ENCODE results near the gene SCAPER. TPM values are rescaled to one million over a fixed set of nuclear protein-coding genes. Genes with fewer than 3 reads are reported as not detected.

The SCAPER gene
- 3.4 to 5.6 TPM (median 4.6 TPM) in 5 replicates for total RNA-seq (2022; extraction: Qiagen RNA extraction; ENCODE audit: low read depth)

GRCh38 chr15:76905013-76905839, at the start of gene SCAPER:
TSS of gene SCAPER (minus strand) at chr15:76905340. CDS start at chr15:76883817, 21,523 bp downstream.

GRCh38 chr15:76931397-76932134, 26.4 kb upstream of the SCAPER start, which contains the start of gene RCN2:
TSS of gene RCN2 (plus strand) at chr15:76931749. CDS start at chr15:76931842, 93 bp downstream.

GRCh38 chr15:76336254-76337058, 568.7 kb downstream of the SCAPER start, which contains the start of gene ISL2:
TSS of gene ISL2 (plus strand) at chr15:76336773. CDS start at chr15:76336884, 111 bp downstream.

GRCh38 chr15:76311100-76311953, 593.8 kb downstream of the SCAPER start, which contains the start of gene ETFA:
TSS of gene ETFA (minus strand) at chr15:76311469. CDS start at chr15:76311388, 81 bp downstream.

Other genes starting within 250 kb of the SCAPER start
- gene RCN2, start 26.4 kb upstream of the SCAPER start, total RNA-seq (2022; extraction: Qiagen RNA extraction; ENCODE audit: low read depth) = 52.0 to 71.6 TPM (median 60.0 TPM) in 5 replicates
- not detected in 5 replicates for gene PSTPIP1, start 89.8 kb upstream of the SCAPER start, total RNA-seq (2022; extraction: Qiagen RNA extraction; ENCODE audit: low read depth)
- gene TSPAN3, start 165.8 kb upstream of the SCAPER start, total RNA-seq (2022; extraction: Qiagen RNA extraction; ENCODE audit: low read depth) = 351 to 471 TPM (median 441 TPM) in 5 replicates